Activated CD4-positive, alpha-beta T cell treated with anti-CD3 and anti-CD28 coated beads, Interleukin-2, amount 50 U/mL, for 24 hours (primary cell): Measurements from ENCODE around the gene ABCF2.

Experiments used
- DNase-seq, 2 donors: peaks; one replicate each; pipeline ENCODE4 v3.0.0-alpha.2; 2020; ENCODE audit warnings: low read depth in 1 of 2, low spot score in 1 of 2

Gene ABCF2

DNA sequence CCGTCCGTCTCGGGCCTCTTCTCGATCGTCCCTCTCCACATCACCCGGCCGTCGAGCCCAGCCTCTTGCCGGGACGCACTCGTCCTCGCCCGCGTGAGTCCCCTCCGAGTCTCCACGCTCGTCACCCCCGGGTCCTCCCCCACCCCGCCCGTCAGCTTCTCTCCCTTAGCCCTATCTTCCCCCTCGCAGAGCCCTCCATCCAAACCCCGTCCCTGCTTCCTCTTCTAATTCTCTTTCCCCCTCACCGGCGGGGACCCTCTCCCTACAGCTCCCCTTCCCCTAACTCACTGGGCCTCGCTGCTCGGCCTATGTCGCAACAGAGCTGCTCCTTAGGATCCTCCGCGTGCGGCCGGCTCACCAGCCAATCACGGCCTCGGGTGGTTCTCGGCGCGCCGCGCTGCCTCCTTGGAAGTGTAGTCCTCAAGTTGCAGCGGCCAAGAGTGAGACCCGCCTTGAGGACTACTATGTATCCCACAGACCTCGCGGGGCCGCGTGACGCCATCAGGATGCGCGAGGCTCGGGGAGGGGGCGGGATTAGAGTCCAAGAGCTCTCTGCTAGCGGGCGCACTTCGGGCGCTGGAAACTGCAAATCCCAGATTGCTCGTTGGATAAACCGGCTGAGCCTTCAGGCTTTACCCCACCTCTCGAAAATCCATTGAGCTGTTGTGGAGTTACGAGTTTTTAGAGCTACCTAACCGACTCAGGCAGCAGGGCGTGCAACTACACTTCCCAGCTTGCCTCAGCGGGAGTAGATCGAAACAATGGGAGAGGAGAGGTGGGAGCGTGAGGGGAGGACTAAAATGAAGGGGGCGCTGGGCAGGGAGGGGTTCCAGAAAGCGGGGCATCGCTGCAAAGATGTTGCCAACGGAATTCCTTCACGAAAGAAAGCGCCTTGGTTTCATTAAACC lies at the start of gene ABCF2:
TSS of gene ABCF2 (minus strand) at position 331 of the 908 bp plus-strand sequence. CDS start 747 bp downstream, outside the sequence.
- DNase-seq, result peak; percentile 98

DNA sequence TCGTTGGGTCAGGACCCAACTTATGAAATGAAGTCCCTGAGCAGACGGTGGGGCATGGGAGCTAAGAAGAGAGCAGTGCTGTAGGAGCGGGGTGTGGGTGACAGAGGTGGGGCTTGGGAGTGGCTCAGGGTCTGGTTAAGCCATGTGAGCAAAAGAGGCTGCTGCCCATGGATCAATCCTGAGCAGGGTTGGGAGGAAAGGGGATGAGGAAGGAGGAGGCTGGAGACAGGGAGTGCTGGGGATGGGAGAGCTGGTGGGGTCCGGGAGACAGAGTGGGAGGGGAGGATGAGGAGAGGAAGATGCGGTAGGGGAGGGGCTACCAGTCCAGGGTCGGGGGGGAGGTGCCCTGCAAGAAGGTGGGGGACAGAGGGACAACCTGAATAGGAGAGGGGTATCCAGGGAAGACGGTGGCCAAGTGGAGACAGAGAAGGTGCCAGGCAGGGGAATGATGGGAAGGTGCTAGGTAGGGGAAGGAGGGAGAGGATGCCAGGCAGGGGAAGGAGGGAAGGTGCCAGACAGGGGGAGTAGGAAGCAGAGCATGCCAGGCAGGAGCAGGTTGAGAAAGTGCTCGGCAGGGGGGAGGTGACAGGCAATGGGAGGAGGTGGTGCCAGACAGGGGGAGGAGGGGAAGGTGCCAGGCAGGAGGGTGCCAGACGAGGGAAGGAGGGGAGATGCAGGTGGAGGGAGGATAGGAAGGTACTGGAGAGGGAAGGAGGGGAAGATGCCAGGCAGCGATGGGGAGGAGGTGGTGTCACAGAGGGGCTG lies 49.0 kb upstream of the ABCF2 start:
- DNase-seq, result no peak

DNA sequence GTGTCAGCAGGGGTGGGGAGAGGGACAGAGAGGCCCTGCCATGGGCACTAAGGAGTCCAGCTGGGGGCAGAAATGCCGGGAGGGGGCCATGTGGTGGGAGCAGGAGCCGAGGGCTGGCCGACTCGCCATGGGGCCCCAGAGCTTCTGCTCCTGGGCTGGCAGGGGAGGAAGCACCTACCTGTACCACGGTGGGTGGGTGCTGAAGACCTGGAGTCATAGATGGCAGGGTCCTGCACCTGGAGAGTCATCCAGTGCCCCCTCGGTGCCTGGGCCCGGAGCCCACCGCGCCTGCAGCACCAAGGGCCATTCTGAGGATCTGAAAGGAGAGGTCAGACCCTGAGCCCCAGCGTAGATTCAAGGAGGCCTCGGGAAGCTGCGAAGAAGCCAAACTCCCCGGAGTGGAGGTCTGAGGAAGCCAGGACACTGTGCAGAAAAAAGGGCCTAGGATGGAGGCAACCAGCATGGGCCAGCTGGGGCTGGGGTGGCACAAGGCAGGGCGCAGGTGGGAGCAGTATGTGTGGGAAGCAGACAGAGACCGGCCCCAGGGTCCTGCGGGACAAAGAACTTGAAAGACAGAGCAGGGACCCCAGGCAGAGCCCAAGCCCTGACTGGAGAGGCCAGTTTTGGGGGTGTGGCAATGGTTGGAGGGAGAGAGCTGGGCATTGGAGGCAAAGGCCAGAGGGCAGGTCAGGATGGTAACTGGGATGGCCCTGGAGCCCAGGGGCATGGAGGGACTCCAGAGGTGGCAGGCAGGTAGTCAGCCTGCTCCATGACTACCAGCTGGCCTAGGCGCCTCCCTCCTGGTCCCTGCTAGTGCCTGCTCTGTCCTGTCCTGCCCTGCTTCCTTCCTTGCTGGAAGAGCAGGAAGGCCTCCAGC lies 48.2 kb upstream of the ABCF2 start:
- no peak for DNase-seq

DNA sequence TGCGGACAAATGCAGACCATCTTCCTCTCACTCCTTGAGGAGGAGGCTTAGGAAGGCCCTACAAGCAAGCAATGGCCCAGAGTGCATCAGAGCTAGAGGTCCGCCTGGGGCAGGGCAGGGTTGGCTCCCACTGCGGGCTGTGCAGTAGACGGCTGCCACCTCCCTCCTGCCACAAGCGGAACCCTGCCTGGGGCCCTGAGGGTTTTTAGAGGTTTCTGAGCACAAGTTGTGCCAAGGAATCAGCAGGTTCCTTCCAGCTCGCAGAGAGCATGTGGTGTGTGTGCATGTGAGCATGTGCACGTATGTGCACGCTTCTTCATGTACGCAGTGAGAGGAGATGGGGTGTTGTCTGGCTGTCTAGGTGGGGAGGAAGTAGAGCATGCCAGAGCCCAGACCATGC lies 47.4 kb upstream of the ABCF2 start:
- DNase-seq, result no peak

DNA sequence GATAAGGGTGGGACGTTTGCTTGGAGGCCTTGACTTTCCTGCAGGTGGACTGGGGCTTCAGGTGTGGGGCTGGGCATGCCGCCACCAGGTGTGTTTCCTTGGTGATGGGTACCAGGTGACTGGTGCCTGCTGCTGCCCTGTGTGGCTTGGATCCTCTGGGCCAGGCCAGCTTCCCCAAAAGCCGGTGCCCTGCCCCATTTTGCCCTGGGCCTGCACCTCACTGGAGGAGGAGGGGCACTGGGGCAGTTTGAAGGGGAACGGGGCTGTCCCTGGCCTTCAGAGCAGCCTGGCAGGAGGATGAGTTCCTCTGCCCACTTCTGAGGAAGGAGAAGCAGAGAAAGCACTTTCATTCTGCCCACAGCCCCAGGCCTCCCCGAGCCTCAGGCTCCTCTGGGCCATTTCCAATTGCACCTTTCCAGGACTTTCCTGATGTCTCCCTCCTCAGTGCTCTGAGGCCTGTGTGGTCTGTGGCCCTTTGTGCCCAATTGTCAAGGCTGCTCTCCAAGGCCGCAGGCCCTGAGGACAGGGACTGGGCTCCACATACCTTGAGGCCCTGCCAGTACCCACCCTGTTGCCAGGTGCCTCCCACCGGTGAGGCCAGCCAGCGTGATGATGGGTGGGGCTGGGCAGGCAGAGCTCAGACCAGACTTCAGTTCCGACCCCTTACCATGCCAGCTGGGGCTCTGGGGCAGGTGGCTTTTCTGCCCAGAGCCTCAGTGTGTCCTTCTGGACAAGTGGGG lies 46.8 kb upstream of the ABCF2 start:
- DNase-seq, result no peak

DNA sequence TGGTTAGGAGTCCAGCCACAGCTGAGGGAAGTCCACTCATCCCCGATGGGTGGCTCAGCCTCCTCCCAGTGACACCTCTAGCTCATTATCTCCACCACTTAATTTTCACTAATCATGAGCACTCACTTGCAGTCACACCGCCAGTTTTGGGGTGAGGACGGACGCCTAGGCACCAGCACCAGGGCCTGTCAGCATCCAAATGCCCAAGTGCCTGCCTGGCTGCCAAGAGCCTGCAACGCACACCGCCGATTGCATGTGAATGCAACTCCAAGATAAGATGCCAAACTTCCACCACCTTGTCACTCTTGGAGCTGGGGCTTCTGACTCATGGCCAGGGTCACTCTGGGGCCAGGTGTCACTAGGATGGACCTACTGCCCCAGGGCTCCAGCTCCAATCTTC lies 45.9 kb upstream of the ABCF2 start:
- DNase-seq, result no peak

DNA sequence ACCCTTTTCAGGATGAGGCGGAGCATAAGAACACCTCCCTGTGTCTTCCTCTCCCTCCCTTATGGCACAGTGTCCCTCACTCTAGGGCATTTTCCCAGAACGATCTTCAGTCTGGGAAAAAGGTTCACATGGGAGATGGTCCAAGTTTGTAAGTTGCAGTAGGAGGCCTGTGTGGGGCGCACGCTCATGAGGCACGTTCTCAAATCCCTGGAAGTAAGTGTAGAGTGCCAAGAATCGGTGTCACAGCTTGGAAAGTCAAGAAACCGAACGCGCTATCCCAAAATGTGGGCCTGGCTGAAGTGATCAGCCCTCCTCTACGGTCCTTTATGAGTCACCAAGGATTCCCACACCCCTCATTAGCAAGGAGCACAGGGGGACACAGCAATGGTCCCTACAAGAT lies 45.4 kb upstream of the ABCF2 start:
- no peak for DNase-seq

DNA sequence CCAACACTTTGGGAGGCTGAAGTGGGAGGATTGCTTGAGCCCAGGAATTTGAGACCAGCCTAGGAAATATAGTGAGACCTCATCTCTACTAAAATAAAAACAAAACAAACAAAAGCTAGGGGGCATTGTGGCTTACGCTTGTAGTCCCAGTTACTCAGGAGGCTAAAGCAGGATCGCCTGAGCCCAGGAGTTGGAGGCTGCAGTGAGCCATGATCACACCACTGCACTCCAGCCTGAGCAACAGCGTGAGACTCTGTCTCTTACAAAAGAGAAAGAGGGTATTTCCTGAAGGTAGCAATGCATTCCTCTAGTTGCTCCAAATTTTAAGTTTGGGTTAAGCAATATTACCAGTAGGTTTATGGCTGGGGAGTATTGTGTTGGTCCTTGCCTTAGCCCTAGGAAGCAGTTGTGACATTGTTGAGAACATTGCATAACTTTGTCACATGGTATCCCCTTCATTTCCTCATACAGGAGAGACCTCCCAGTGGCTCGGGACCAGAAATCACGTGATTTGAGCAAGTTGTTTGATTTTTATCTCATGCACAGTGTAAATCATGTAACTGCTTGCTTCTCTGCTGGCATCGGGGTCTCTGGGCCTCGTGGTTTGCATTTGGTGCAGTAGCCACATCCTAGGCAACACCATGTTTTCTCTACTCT lies 44.8 kb upstream of the ABCF2 start:
- no peak for DNase-seq

DNA sequence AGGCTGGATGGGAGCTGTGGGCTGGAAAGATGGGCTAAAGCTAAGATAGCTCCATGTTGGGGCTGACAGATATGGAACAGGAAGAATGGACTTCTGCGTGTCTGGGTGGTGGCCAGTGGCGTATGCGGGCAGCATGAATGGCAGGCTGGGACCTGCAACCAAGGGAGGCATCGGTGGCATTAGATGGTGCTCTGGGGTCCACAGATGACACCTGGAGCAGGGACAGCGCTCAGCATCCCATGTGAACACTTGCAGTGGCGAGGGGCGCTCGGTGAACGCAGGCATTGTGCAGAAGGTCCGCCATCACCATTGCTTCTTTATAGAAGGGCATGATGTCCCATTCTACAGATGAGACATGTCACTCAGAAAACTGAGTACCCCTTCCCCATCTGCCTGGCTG lies 42.5 kb upstream of the ABCF2 start:
- DNase-seq, result no peak

DNA sequence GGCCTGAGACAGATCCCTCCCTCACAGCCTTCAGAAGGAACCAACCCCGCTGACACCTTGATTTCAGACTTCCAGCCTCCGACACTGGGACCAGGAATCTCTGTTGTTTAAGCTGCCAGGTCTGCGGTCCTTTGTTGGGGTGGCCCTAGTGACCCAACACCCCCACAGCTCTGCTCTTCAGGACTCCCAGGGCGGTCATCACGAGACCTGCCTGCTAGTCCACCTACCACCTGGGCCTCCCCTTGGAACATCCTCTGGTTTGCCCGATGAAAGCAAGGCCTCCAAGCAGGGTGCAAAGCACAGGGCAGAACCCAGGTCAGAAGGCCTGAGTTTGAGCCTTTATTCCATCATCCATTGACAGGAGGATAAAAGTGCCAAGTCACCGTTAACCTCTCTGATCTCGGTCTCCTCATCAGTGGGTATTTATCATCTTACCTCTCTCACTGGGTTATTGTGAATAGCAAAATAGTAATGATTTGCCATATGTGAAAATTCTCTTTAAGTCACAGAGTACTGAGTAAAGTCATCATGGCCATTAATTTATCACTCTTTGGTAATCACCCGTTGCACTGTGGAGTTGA lies 38.4 kb upstream of the ABCF2 start:
- no peak for DNase-seq

DNA sequence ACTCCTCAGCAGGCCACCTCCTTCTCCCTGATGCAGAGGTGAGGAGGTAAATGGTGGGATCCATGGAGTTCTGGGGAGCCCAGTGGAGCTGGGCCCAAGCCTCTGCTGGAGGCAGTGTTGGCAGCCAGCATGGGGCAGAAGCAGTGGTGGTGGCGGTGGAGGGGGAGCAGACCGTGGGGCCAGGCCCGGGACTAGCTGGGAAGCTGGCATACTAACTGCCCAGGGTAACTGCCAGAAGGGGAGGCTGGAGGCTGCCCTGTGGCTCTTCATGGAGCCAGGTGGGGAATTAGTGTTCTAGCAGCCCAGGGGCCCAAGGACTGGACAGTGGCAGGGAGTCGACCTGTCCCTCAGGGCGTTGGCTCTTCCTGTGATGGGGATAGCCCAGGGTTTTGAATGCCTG lies 37.6 kb upstream of the ABCF2 start:
- no peak for DNase-seq

DNA sequence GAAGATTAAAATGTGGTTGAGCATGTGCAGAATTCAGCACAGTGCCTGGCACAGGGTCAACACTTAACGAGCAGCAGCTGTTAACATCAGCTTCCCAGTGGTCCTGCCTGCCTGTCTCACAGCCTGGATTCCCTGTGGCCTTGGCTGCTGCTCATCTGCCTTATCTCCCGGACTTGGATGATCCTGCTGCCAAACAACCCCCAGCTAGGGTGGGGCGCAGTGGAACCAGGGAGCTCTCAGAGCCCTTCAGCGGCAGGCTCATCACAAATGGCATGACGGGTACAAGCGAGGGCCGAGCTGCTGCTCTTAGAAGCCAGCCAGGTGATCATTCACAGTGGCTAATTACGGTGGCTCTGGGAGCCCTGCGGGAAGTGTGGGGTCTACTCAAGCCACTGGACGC lies 34.5 kb upstream of the ABCF2 start:
- DNase-seq, result no peak

DNA sequence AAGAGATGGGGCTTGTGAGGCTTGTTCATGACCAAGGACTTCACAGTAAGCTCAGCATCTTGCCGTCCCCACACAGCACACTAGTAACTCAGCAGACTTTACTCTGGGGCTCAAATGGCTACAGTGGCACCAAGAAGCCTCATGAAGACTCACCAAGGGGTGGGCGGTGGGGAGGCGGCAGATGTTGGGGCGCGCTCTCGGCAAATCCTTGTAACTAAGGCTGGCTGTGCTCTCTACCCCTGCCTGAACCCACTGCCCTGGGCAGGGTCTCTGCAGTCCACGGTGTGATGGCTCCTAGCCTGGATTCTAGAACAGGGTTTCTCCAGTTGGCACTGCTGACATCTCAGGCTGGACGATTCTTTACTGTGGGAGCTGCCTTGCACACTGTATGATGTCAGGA lies 33.9 kb upstream of the ABCF2 start:
- DNase-seq, result no peak

DNA sequence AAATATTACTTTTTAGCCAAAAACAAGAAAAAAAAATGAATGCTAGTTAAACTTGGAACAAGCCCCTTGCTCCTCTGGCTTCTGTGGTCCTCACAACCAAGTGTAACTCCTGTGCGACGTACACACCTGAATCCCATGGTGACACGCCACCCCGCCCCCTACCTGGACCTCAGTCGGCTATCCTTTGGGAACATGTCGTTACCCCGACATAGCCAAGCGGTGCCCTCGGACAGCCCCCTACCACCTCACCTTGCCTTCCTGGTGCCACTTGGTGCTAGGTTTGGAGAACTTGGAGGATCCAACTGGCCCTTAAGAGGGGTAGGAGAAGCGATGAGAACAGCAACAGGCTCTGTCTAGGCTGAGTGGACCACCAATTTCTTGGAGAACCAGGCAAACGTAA lies 33.5 kb upstream of the ABCF2 start:
- no peak for DNase-seq

DNA sequence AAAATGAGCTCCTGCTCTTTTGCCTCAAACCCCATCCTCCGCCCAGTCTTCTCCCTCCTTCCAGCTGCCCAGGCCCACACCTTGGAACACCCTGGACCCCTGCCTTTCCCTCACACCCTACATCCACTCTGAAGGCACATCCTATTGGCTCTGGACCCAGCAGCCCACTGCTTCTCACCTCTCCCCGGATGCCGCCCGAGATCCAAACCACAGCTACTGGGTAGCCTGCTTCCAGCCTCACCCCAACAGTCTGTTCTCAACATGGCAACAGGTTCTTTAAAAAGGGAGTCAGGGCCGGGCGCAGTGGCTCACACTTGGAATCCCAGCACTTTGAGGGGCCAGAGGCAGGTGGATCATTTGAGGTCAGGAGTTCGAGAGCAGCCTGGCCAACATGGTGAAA lies 31.0 kb upstream of the ABCF2 start:
- no peak for DNase-seq

DNA sequence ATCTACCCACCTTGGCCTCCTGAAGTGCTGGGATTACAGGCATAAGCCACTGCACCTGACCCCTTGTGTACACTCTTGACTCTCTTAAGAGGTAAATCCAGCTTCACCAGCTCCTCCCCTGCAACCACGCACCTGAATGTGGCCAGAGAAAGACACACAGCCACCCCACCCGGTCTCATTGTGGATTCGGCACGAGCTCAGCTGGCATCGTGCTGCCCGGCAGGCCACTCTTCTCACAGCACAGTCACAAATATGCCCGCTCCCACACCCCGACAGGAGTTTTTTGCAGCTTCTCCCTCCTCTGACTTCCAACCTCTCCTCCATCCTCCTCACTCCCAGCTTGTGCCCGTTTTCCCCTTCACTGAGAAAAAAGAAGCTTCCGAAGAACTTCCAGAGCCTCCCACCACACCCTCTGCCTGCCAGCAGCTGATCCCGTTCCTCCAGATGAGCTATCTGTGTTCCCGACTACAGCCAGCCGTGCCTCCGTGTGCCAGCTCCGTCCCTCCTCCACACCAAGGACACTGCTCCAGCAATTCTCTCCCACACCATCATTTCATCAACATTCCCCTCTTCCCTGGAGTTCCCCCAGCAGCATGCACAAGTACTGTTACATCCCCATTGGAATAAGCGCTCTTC lies 29.5 kb upstream of the ABCF2 start:
- no peak for DNase-seq

DNA sequence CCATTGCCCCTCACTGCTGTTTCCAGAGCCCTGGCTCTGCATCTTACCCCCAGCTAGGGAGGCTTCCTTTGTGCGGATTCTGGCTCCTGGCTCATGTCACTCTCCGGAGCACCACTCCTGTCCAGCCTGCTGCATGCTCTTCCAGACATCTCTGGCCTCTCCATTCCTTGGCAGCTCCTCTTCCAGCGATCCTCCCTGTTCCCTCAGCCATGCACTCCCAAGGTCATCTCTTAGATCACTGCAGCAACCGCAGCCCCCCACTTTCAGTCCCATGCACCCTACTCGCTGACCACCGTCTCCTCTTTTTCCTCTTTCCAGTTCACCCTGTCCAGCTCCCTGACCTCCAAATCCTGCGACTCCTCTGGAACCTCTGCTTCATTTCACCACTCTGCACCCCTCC lies 28.4 kb upstream of the ABCF2 start:
- no peak for DNase-seq

DNA sequence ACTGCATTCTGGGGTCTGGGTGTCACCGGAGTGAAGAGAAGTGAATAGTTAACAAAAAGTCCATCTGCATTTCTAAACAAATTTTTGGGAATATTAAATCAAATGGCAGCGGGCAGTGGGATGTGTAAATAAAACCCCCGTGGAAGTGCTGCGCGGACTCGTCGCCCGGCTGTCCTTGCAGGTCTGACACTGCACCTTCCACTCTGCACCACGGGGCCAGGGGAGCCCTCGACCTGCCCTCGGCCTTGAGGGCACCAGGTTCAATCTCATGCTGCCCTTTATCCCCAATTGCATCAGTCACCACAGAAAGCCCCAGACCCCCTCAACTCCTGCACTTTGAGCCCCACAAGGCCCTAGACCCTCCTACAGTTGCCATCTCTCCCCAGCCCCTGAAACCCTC lies 27.8 kb upstream of the ABCF2 start:
- no peak for DNase-seq

DNA sequence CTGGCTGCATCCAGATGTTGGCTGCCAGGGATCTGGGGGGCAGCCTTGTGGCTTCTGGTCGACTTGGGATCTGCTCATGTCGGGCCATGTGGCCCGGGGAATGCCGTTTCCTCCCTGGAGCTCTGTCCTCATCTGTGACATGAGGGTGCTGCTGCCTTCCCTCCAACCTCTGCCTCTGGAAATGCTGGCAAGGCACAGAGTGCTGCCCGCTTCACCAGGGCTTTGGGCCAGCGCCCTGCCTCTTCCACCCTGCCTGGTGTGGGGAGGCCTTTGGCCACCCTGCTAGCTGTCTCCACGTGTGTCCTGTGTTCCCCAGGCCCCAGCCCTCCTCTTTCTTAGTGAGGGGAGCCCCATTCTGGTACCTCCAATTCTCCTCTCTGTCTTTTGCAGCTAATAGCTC lies 27.3 kb upstream of the ABCF2 start:
- DNase-seq, result no peak
